H1 (cell line): ENCODE results near the gene ACSL3. TPM values are rescaled to one million over a fixed set of nuclear protein-coding genes. Genes with fewer than 3 reads are reported as not detected.

Source experiments
- CTCF ChIA-PET: fragments of 300-600 bp; sonication (Branson Sonifier 250); formaldehyde crosslinking; loops from one replicate; lab custom pipeline; 2021; ENCODE audit not compliant: partially characterized antibody; lab: Charles Lee
- POLR2A ChIA-PET: fragments of 300-600 bp; sonication (Branson Sonifier 250); formaldehyde crosslinking; loops from one replicate; lab custom pipeline; 2021; ENCODE audit warnings: inconsistent platforms; ENCODE audit not compliant: partially characterized antibody; lab: Charles Lee
- DNase-seq, 2 experiments: peaks; one replicate each; pipeline versions ENCODE4 v3.0.0 to v3.0.0-alpha.2; 2010 to 2022; ENCODE audit warnings: low spot score in 2 of 2, low read depth in 1 of 2, mixed read lengths in 1 of 2
- FAIRE-seq: peaks from 2 replicates; lab custom pipeline; 2011; peaks lifted over from hg19 to GRCh38; lab: Jason Lieb, UNC
- H2AFZ ChIP-seq: 2 replicates; pipeline ENCODE4 v1.8.1; 2012; ENCODE audit warnings: low read length, inconsistent platforms
- H2AK5ac ChIP-seq: 2 replicates; pipeline ENCODE4 v1.6.1; 2013; ENCODE audit warnings: low read depth, low read length
- H2BK120ac ChIP-seq: replicated peaks from 2 replicates; pipeline ENCODE3; 2013; ENCODE audit warnings: low read depth, low read length, inconsistent platforms
- H2BK12ac ChIP-seq: 2 replicates; pipeline ENCODE4 v1.6.1; 2013; ENCODE audit warnings: low read depth, low read length
- H2BK15ac ChIP-seq: 2 replicates; pipeline ENCODE4 v1.6.1; 2013; ENCODE audit warnings: low read length
- H2BK20ac ChIP-seq: 2 replicates; pipeline ENCODE4 v1.6.1; 2013; ENCODE audit warnings: low read length
- H2BK5ac ChIP-seq: 2 replicates; pipeline ENCODE4 v1.6.1; 2013; ENCODE audit warnings: low read depth, low read length
- H3K14ac ChIP-seq: 2 replicates; pipeline ENCODE4 v1.6.1; 2013; ENCODE audit warnings: inconsistent platforms; ENCODE audit not compliant: insufficient read length
- H3K18ac ChIP-seq: 2 replicates; pipeline ENCODE4 v1.6.1; 2013; ENCODE audit warnings: low read length; ENCODE audit errors: extremely low read depth
- H3K23ac ChIP-seq: 2 replicates; pipeline ENCODE4 v1.6.1; 2013; ENCODE audit warnings: inconsistent platforms; ENCODE audit not compliant: insufficient read length
- H3K23me2 ChIP-seq: 2 replicates; pipeline ENCODE4 v1.6.1; 2013; ENCODE audit warnings: low read depth, low read length
- H3K27ac ChIP-seq: 2 replicates; pipeline ENCODE4 v1.6.1; 2011; ENCODE audit warnings: low read depth, low read length, inconsistent platforms
- H3K27me3 ChIP-seq, 4 experiments: replicated peaks in 1 of 4; 1 replicate in 1 of 4; 2 replicates in 3 of 4; pipeline versions ENCODE4 v1.6.1 to v1.8.1; 2011 to 2013; ENCODE audit warnings: low read length in 3 of 4, mild to moderate bottlenecking in 3 of 4, inconsistent platforms in 2 of 4, mixed read lengths in 2 of 4, moderate library complexity in 1 of 4; ENCODE audit not compliant: control insufficient read depth in 3 of 4, insufficient read depth in 3 of 4; ENCODE audit errors: extremely low read depth in 1 of 4
- H3K36me3 ChIP-seq, 4 experiments: 2 replicates each; pipeline versions ENCODE4 v1.6.1 to v1.8.1; 2011 to 2013; ENCODE audit warnings: mild to moderate bottlenecking in 4 of 4, low read length in 3 of 4, moderate library complexity in 2 of 4, control low read depth in 1 of 4, inconsistent platforms in 1 of 4; ENCODE audit not compliant: insufficient read depth in 4 of 4, control insufficient read depth in 2 of 4
- H3K4ac ChIP-seq: replicated peaks from 2 replicates; pipeline ENCODE3; 2013; ENCODE audit warnings: low read length, low read depth, mixed read lengths, inconsistent platforms; ENCODE audit not compliant: insufficient read length
- H3K4me1 ChIP-seq, 4 experiments: replicated peaks in 1 of 4; 1 replicate in 1 of 4; 2 replicates in 3 of 4; pipeline versions ENCODE4 v1.6.1 to v1.8.1; 2011 to 2013; ENCODE audit warnings: low read length in 3 of 4, inconsistent platforms in 2 of 4, mixed read lengths in 1 of 4; ENCODE audit not compliant: insufficient read depth in 4 of 4, control insufficient read depth in 3 of 4
- H3K4me2 ChIP-seq, 2 experiments: 2 replicates each; pipeline versions ENCODE4 v1.6.1 to v1.8.1; 2011 to 2013; ENCODE audit warnings: low read depth in 2 of 2, low read length in 2 of 2, control low read depth in 1 of 2, inconsistent platforms in 1 of 2, mild to moderate bottlenecking in 1 of 2; ENCODE audit not compliant: insufficient read depth in 1 of 2
- H3K4me3 ChIP-seq, 4 experiments: fragments of 200-600, 300-600 bp in 1 of 4; sonication (generic), shearing (Covaris generic), sonication (Bioruptor Twin) in 1 of 4; 2 replicates each; pipeline versions ENCODE4 v1.5.1 to v1.8.1; 2011 to 2016; ENCODE audit warnings: low read length in 4 of 4, low read depth in 3 of 4, control low read depth in 2 of 4, inconsistent platforms in 2 of 4, mild to moderate bottlenecking in 2 of 4, mixed read lengths in 1 of 4, moderate library complexity in 1 of 4; ENCODE audit not compliant: insufficient read depth in 2 of 4; ENCODE audit errors: extremely low read depth in 1 of 4
- H3K56ac ChIP-seq: replicated peaks from 2 replicates; pipeline ENCODE3; 2013; ENCODE audit warnings: low read depth, mild to moderate bottlenecking, mixed read lengths, low read length, inconsistent platforms; ENCODE audit not compliant: insufficient read length
- H3K79me1 ChIP-seq: 2 replicates; pipeline ENCODE4 v1.6.1; 2013; ENCODE audit warnings: low read depth, low read length, control low read depth
- H3K79me2 ChIP-seq, 2 experiments: 2 replicates each; pipeline versions ENCODE4 v1.6.1 to v1.8.1; 2012 to 2013; ENCODE audit warnings: low read length in 2 of 2, mild to moderate bottlenecking in 2 of 2, inconsistent platforms in 1 of 2; ENCODE audit not compliant: insufficient read depth in 2 of 2, control insufficient read depth in 1 of 2
- H3K9ac ChIP-seq, 4 experiments: replicated peaks in 1 of 4; 1 replicate in 1 of 4; 2 replicates in 3 of 4; pipeline versions ENCODE4 v1.6.1 to v1.8.1; 2011 to 2013; ENCODE audit warnings: low read depth in 3 of 4, low read length in 3 of 4, control low read depth in 2 of 4, mild to moderate bottlenecking in 2 of 4, moderate library complexity in 2 of 4, inconsistent platforms in 1 of 4; ENCODE audit errors: extremely low read depth in 1 of 4
- H3K9me3 ChIP-seq, 2 experiments: 2 replicates each; pipeline versions ENCODE4 v1.6.1 to v1.8.1; 2012 to 2013; ENCODE audit warnings: mild to moderate bottlenecking in 2 of 2, moderate library complexity in 2 of 2, control low read depth in 1 of 2, inconsistent platforms in 1 of 2, low read depth in 1 of 2, low read length in 1 of 2, mixed read lengths in 1 of 2; ENCODE audit not compliant: insufficient read depth in 2 of 2
- H4K20me1 ChIP-seq, 2 experiments: replicated peaks in 1 of 2; 2 replicates each; pipeline versions ENCODE3 to v1.8.1; 2011 to 2013; ENCODE audit warnings: inconsistent platforms in 2 of 2, low read length in 2 of 2, mild to moderate bottlenecking in 1 of 2; ENCODE audit not compliant: insufficient read depth in 2 of 2, control insufficient read depth in 1 of 2
- H4K5ac ChIP-seq: 2 replicates; pipeline ENCODE4 v1.6.1; 2013; ENCODE audit warnings: low read length, low read depth, mixed read lengths, inconsistent platforms; ENCODE audit not compliant: insufficient read length
- H4K8ac ChIP-seq: 2 replicates; pipeline ENCODE4 v1.8.0; 2013; ENCODE audit warnings: mild to moderate bottlenecking, moderate library complexity, low read length, inconsistent platforms; ENCODE audit not compliant: insufficient read depth; ENCODE audit errors: extremely low read depth
- H4K91ac ChIP-seq: replicated peaks from 2 replicates; pipeline ENCODE3; 2013; ENCODE audit warnings: low read length, mixed read lengths, inconsistent platforms; ENCODE audit not compliant: insufficient read length
- BACH1 ChIP-seq: IDR thresholded peaks from 2 replicates; pipeline ENCODE4 v1.6.1; 2012; ENCODE audit warnings: low read length, improper control_type of control experiment
- BCL11A ChIP-seq, 2 experiments: IDR thresholded peaks; one replicate each; pipeline ENCODE4 v1.6.1; 2011; ENCODE audit warnings: low read depth in 2 of 2, low read length in 2 of 2, mild to moderate bottlenecking in 2 of 2
- PHF8 ChIP-seq: fragments of 200-600 bp; sonication (generic); conservative IDR thresholded peaks from 2 replicates; pipeline ENCODE4 v1.7.1; 2012; ENCODE audit warnings: low read depth, mild to moderate bottlenecking, inconsistent platforms, low read length, moderate library complexity
- POLR2A ChIP-seq, 2 experiments: IDR thresholded peaks; 1 replicate in 1 of 2; 2 replicates in 1 of 2; pipeline ENCODE4 v1.6.1; 2011; ENCODE audit warnings: low read depth in 2 of 2, low read length in 2 of 2, mild to moderate bottlenecking in 2 of 2; ENCODE audit errors: control extremely low read depth in 1 of 2
- POU5F1 ChIP-seq: IDR thresholded peaks from 2 replicates; pipeline ENCODE4 v1.6.1; 2011; ENCODE audit warnings: low read depth, mild to moderate bottlenecking, low read length, moderate library complexity
- SAP30 ChIP-seq: fragments of 300-600 bp; sonication (generic); IDR thresholded peaks from 2 replicates; pipeline ENCODE4 v1.7.1; 2012; ENCODE audit warnings: low read length, moderate library complexity, mild to moderate bottlenecking, inconsistent platforms; ENCODE audit not compliant: insufficient read depth, insufficient replicate concordance
- TAF7 ChIP-seq: optimal IDR thresholded peaks from 2 replicates; pipeline ENCODE3; 2011; ENCODE audit warnings: low read depth, mild to moderate bottlenecking, inconsistent platforms, low read length, moderate library complexity, borderline replicate concordance
- WGBS, 2 experiments: shearing (Covaris generic) in 1 of 2; methylation state at CpG; one replicate each; pipeline versions ENCODE4 v1.1.6 to v1.1.7; 2013 to 2015; ENCODE audit warnings: low lambda C conversion rate in 2 of 2, mixed read lengths in 2 of 2, inconsistent platforms in 1 of 2, low coverage in 1 of 2, missing lambda C conversion rate in 1 of 2; ENCODE audit not compliant: insufficient replicate concordance in 2 of 2, insufficient coverage in 1 of 2, insufficient read length in 1 of 2; ENCODE audit errors: extremely low coverage in 1 of 2, missing lambda C conversion rate in 1 of 2; 5-methylcytosine and 5-hydroxymethylcytosine counted together
- polyA plus RNA-seq, 7 experiments: library from polyadenylated mRNA; depleted of rRNA in 3 of 7; stranded (reverse) in 5 of 7; unstranded in 2 of 7; fragments of >200 nt in 5 of 7; fragments of 200-250 nt in 2 of 7; gene quantifications; 1 replicate in 5 of 7; 2 replicates in 1 of 7; 4 replicates in 1 of 7; pipeline versions ENCODE4 v1.2.1 to v1.2.3, GENCODE V29; 2011 to 2013; ENCODE audit warnings: missing spikeins in 2 of 7, mixed read lengths in 2 of 7
- total RNA-seq: library from RNA; stranded (reverse); fragmentation: NEBNext Ultra II Directional; extraction: Animal tissue kit (Norgen Biotek cat#: 25700); gene quantifications from 2 replicates; pipeline ENCODE4 v1.2.1, GENCODE V29; 2021
- TF ChIP-seq, protein P1 (sequence below): IDR thresholded peaks from 2 replicates; pipeline ENCODE4 v1.6.1; 2011; ENCODE audit warnings: low read length, improper control_type of control experiment

Gene ACSL3
- total and polyA plus RNA-seq, 2 of the 8 experiments (the other 6 are each of a cell fraction or from before 2014, with no cell fraction given) = 37.5 to 98.1 TPM

GRCh38 chr2:222827417-222827816 is 33.4 kb upstream of the ACSL3 start:
- H3K9me3 ChIP-seq = no peaks in the 10 kb centered on the region
- no peak overlapping the region for H3K4me2 ChIP-seq
- no peak overlapping the region for H2BK5ac ChIP-seq
- ChIA-PET POLR2A (no interaction called here), CTCF (interaction anchor here (0.6 kb wide), 2 partner anchors 9 to 55 kb away, joined by 3 to 4 read pairs; no protein-coding TSS in a partner anchor)
- H2BK120ac ChIP-seq = no peak overlapping the region
- no peak for DNase-seq
- no peak overlapping the region for H4K5ac ChIP-seq
- H3K79me1 ChIP-seq = no peaks in the 10 kb centered on the region
- no peak for TF ChIP-seq BCL11A (IDR thresholded peaks at IDR 0.05; ENCODE audit: low read depth in 2 of 2, low read length in 2 of 2)
- TF ChIP-seq PHF8 = no peak
- no peak for TF ChIP-seq TAF7
- TF ChIP-seq SAP30 = no peak
- TF ChIP-seq POU5F1 = no peak
- TF ChIP-seq POLR2A (IDR thresholded peaks at IDR 0.05; ENCODE audit: control extremely low read depth in 1 of 2, low read depth in 2 of 2, low read length in 2 of 2) = no peak
- TF ChIP-seq, protein P1, sequence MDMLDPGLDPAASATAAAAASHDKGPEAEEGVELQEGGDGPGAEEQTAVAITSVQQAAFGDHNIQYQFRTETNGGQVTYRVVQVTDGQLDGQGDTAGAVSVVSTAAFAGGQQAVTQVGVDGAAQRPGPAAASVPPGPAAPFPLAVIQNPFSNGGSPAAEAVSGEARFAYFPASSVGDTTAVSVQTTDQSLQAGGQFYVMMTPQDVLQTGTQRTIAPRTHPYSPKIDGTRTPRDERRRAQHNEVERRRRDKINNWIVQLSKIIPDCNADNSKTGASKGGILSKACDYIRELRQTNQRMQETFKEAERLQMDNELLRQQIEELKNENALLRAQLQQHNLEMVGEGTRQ = no peak
- no peak for TF ChIP-seq BACH1
- TF ChIP-seq, all 59 proteins: peak for 0
- Histone ChIP-seq H2AFZ (no peak overlapping the region), H3K56ac (no peak overlapping the region), H3K9ac (no peak overlapping the region), H2BK12ac (no peak overlapping the region), H2BK20ac (no peak overlapping the region), H3K18ac (no peak overlapping the region), H3K4ac (no peak overlapping the region), H3K23me2 (no peaks in the 10 kb centered on the region), H3K4me1 (no peaks in the 10 kb centered on the region), H3K36me3 (no peaks in the 10 kb centered on the region), H3K23ac (no peak overlapping the region), H4K91ac (no peak overlapping the region), H2BK15ac (no peak overlapping the region), H4K20me1 (no peaks in the 10 kb centered on the region), H3K79me2 (no peaks in the 10 kb centered on the region), H3K27ac (no peak overlapping the region), H2AK5ac (no peak overlapping the region), H3K4me3 (no peak overlapping the region), H3K27me3 (no peaks in the 10 kb centered on the region), H4K8ac (no peak overlapping the region), H3K14ac (no peak overlapping the region)
- no peak for FAIRE-seq
- WGBS, 2 experiments = 95% methylated on average over 1 of the region's 1 CpG; no CpG with 5 or more reads in 1 of the 2 experiments
